Activated gamma-delta T cell treated with anti-CD3 and anti-CD28 coated beads, Interleukin-2, amount 50 U/mL, for 16 hours (primary cell): Measurements from ENCODE around the gene DGUOK.

Source experiments
- DNase-seq: peaks from one replicate; pipeline ENCODE4 v3.0.0-alpha.2; 2020; ENCODE audit warnings: low read depth

The DGUOK gene

DNA sequence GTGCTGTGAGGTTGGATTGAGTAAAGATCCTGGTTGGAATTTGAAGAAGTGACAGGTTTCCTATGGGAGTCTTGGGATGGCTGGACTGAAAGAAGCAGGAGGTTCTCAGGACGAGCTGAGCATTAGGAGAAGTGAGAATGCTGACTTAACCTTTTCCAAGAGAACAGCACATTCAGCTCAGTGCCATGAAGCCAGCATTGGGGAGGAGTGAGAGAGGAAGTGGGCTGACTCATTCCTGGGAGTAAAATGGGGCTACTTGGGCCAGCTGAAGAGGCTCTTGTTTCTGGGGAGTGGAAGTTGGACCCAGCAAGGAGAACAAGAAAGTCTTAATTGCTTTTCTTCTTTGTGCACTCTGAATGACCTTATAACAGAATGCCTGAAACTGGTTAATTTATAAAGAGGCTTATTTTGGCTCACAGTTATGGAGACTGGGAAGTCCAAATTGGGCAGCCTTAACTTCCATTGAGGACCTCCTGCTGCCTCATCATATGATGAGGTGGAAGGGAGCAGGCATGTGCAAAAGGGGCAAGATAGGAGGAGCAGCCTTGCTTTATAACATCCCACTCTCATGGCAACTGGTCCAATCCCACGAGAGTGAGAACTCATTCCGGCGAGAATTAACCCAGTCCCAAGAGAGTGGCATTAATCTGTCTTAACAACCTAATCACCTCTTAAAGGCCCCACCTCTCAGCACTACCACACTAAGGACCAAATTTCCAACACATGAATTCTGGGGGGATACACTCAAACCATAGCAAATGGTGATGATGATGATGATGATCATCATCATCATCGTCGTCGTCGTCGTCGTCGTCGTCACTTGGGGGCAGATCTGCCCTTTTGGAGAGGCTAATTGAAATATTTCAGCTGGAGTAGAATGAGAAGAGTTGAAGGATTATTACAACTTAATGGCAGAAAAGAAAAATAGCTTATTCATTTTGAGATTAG is 26.1 kb downstream of the DGUOK start:
- DNase-seq, result no peak

DNA sequence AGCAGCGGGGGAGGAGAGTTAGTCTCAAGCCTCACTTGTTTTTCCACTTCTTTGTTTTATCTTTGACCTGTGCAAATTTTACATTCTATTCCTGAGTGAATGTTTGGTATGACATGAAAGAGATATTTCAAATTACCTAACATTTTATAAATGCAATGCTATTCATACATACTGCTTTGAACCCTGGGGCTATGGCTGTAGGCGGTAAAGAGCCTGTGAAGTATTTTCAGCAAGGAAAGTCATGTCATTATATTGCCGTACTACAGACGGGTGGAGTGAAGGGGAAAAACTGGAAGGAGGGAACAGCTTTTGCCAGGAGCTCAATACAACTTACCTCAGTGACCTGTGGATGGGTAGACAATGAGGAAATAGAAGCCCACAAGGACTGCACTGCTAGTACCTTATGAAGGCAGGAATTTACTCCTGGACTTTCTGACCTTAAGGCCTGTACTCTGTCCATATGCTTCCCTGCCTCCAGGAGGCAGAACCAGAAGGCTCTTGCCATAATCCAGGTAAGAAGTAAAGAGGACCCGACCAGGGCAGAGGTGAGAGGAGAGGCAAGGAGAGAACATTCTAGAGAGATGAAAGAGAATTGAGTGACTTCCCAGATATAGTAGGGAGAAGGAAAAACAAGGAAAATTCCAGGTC is 29.7 kb downstream of the DGUOK start:
- no peak for DNase-seq

- no peak for DNase-seq
These were observed 34.6 kb downstream of the DGUOK start for GRCh38 chr2:73961274-73961673.

- DNase-seq, result no peak
These were observed 35.3 kb downstream of the DGUOK start for GRCh38 chr2:73961823-73962615.

- DNase-seq, result no peak
These were observed 36.1 kb downstream of the DGUOK start for GRCh38 chr2:73962798-73963197.

DNA sequence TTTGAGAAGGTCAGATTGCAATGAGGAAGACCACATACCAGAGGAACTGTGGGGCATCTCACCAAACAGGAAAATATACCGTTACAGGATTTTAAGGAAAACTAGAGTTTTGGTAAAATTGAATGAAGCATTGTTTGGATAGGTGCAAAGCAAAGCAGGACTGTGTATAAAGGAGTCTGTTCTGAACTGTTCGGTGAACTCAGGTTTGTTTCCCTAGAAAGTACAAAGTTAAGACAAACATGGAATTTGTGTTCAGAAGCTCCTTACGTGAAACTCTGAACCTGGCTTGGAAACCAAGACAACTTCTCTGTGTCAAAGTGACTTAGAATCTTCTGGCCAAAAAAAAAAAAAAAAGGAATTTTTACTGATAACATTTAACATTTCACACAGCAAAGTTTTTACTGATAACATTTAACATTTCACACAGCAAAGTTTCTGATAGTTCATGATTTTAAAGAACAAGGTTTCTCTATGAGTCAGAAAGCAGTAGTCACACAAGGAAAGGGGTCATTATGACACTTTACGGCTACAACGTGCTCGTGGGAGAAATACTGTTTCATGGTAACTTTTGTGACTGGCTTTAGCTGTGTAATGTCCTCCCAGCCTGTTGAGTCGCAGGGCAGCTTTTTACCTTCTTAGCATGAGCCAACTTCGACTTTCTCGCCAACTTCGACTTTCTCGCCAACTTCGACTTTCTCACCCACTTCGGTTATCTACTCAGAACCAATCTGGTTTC is 36.9 kb downstream of the DGUOK start:
- no peak for DNase-seq

- no peak for DNase-seq
These were observed 37.5 kb downstream of the DGUOK start for GRCh38 chr2:73964223-73964622.

DNA sequence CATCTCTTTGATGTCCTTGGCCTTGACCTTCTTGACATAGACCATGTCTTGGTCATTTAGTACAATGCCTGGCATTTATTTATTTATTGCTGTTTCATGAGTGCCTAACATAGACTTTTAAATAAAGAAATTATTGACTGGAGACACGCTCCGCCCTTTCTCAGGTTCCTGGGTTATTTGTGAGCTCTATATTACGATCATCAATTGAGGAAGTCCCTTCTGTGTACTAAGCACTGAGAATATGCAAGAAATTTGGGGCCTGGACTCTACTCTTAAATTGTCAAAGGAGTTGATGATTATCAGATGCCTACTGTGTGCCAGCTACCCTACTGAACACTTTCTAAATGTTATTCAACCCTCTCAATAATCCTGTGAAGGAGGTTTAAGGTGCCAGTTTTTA is 38.4 kb downstream of the DGUOK start:
- no peak for DNase-seq

DNA sequence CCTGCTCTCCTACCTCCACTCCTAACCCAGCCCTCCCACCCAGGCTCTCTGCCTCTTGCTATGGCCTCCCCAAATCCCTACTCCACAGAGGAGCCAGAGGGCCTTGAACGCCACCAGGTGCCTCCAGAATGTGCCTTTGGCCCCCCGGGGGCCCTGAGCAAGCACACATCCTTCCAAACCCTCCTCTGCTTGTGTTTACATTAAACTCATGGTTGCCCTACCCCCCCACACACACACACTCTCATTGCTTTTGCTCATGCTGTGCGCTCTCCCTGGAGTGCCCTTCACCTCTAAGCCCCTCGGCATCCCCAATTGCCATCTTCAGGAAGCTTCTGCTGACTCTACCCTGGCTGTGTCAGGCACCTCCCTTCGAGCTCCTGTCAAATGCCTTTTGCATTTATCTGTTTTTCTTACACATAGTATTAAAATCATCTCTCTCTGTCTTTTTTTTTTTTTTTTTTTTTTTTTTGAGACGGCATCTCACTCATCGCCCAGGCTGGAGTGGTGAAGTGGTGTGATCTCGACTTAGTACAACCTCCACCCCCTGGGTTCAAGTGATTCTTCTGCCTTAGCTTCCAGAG is 41.8 kb downstream of the DGUOK start:
- DNase-seq, result no peak

DNA sequence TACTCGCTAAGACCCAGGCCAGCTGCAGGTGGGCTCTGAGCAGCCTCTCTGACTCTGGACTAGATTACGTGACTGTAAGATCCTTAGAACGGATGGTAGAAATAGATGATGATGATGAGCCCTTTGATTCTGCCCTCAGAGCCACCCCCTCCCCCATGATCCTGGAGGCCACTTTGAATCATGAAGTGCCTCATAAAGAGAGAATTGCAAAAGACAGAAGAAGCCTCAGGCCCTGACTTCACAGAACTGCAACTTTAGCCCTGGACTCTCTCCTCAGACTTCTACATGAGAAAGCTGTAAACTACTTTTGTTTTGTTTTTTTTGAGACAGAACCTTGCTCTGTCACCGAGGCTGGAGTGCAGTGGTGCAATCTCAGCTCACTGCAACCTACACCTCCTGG is 42.7 kb downstream of the DGUOK start:
- DNase-seq, result no peak

GRCh38 chr2:73970141-73970803 is 43.6 kb downstream of the DGUOK start:
- no peak for DNase-seq

- no peak for DNase-seq
These were observed 44.3 kb downstream of the DGUOK start for GRCh38 chr2:73970850-73971471.

DNA sequence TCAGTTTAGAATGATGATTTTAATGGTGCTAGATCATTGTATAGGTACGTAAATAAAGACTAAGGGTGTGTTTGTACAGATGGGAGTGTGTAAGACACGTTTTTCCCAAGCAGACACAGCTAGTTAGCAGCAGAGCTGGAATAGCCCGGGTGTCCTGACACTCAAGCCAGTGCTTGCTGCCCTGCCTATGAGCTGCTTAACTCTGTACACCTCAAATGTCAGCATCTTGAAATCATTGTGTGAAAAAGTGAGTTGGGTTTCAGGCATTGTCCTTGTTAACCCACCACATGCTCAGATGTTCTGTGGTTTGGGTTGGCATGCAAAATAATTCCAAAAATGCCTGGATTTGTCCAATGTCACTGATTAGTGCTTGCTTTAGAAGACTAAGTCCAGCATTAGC is 45.0 kb downstream of the DGUOK start:
- no peak for DNase-seq

DNA sequence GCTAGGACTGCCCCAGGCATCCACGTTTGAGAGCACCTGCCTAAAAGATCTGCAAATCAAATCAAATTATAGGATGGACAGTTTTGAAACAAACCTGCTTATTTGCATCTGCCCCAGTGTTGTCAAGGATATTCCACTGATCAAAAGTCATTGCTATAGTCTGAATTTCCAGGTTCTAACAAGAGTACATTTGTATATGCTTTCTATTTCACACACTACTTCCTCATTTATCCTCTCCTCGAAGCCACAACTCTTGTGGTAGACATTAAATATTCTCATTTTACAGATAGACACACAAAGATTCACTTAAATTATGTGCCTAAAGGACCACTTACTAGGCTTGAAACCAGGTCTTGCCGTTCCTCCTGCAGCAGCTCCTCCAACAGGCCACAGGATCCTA is 46.2 kb downstream of the DGUOK start:
- DNase-seq, result no peak

GRCh38 chr2:73975731-73976130 is 49.1 kb downstream of the DGUOK start:
- DNase-seq, result no peak

GRCh38 chr2:73976803-73977202 is 50.1 kb downstream of the DGUOK start:
- no peak for DNase-seq

- DNase-seq, result no peak
These were observed 50.8 kb downstream of the DGUOK start for GRCh38 chr2:73977466-73977865.

GRCh38 chr2:73979021-73979420 is 52.3 kb downstream of the DGUOK start:
- peak; percentile 60 for DNase-seq

DNA sequence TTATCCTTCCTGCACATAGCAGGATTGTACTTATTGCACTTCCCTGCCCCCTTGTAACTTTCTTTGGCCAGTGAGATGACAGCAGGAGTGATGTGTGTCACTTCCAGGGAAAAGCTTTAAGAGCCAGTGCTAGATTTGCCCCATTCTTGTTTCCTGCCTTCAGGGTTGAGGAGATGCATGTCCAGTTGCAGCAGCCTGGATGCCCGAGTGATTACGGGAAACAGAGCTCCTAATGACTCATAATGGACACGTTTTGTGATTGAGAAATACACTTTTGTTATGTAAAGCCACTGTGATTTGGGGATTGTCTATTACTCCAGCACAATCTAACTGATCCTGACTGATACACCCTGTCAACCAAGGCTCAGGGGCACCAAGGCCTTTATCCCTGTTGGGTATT is 53.0 kb downstream of the DGUOK start:
- DNase-seq, result no peak

- DNase-seq, result no peak
These were observed 53.9 kb downstream of the DGUOK start for GRCh38 chr2:73980566-73980965.
